Prostate gland (tissue), 2 donors: Measurements from ENCODE around the gene PIGU.

Experiments
- POLR2AphosphoS5 ChIP-seq: sonication (generic); formaldehyde crosslinking; IDR thresholded peaks from one replicate; pipeline ENCODE4 v1.6.1; 2017; ENCODE audit warnings: antibody characterized with exemption
- TF ChIP-seq, protein P1 (sequence below), 4 experiments: fragments of 200-600 bp in 2 of 4; fragments of 450-650 bp in 2 of 4; sonication (generic) in 2 of 4; IDR thresholded peaks; 1 replicate in 3 of 4; 2 replicates in 1 of 4; pipeline ENCODE4 v1.5.1; 2016 to 2019; ENCODE audit warnings: antibody characterized with exemption in 4 of 4, mild to moderate bottlenecking in 2 of 4, moderate library complexity in 2 of 4

DNA sequence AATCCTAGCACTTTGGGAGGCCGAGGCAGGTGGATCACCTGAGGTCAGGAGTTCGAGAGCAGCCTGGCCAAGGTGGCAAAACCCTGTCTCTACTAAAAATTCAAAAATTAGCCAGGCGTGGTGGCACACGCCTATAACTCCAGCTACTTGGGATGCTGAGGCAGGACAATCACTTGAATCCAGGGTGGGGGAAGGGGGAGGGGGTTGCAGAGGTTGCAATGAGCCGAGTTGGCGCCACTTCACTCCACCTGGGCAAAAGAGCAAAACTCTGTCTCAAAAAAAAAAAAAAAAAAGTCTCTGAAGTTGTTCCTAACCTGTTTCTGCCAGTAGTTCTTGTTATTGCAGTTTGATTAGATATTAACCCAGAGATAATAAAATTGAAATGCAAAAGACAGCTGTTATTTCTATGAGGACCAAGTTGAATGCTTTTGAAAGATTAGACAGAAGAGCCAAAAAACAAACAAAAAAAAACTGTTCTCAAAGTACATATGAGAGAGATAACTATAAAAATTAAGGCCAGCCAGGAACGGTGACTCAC is 22.6 kb downstream of the PIGU start:
- TF ChIP-seq, protein P1, sequence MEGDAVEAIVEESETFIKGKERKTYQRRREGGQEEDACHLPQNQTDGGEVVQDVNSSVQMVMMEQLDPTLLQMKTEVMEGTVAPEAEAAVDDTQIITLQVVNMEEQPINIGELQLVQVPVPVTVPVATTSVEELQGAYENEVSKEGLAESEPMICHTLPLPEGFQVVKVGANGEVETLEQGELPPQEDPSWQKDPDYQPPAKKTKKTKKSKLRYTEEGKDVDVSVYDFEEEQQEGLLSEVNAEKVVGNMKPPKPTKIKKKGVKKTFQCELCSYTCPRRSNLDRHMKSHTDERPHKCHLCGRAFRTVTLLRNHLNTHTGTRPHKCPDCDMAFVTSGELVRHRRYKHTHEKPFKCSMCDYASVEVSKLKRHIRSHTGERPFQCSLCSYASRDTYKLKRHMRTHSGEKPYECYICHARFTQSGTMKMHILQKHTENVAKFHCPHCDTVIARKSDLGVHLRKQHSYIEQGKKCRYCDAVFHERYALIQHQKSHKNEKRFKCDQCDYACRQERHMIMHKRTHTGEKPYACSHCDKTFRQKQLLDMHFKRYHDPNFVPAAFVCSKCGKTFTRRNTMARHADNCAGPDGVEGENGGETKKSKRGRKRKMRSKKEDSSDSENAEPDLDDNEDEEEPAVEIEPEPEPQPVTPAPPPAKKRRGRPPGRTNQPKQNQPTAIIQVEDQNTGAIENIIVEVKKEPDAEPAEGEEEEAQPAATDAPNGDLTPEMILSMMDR (IDR thresholded peaks at IDR 0.05) = no peak
- no peak for TF ChIP-seq POLR2AphosphoS5
